GM19455 (cell line): ENCODE results near the gene OR51V1.
"Not testable (repeated sequence)": the region's sequence is repeated elsewhere in the genome, so short reads cannot be mapped to it uniquely, and the experiment has no call there.

Source experiments
- ATAC-seq: cut with Tn5 transposase; IDR thresholded peaks from one replicate; pipeline ENCODE4 v1.9.1; 2021; ENCODE audit not compliant: unreplicated experiment

OR51V1 gene, protein sequence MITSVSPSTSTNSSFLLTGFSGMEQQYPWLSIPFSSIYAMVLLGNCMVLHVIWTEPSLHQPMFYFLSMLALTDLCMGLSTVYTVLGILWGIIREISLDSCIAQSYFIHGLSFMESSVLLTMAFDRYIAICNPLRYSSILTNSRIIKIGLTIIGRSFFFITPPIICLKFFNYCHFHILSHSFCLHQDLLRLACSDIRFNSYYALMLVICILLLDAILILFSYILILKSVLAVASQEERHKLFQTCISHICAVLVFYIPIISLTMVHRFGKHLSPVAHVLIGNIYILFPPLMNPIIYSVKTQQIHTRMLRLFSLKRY

DNA sequence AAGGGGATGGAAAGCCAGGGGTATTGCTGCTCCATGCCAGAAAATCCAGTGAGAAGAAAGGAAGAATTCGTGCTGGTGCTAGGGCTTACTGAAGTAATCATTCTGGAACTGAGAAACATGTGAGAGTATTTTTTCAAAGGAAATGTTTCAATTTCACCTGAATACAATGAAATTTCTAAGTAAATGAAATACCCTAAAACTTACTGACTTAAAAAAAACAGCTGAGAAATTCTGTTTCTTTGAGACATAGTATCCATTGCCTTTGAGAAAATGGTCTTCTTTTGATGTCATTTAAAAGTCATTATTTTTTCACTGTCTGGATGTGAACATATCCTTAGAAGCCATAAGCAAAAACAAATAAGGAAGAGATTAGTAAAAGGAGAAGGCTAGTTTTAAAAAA lies at the start of gene OR51V1:
Gene OR51V1, minus strand, starts transcription at position 101 of the 400 bp plus-strand sequence. Its CDS starts 0 bp downstream, at position 101.
- no peak for ATAC-seq

DNA sequence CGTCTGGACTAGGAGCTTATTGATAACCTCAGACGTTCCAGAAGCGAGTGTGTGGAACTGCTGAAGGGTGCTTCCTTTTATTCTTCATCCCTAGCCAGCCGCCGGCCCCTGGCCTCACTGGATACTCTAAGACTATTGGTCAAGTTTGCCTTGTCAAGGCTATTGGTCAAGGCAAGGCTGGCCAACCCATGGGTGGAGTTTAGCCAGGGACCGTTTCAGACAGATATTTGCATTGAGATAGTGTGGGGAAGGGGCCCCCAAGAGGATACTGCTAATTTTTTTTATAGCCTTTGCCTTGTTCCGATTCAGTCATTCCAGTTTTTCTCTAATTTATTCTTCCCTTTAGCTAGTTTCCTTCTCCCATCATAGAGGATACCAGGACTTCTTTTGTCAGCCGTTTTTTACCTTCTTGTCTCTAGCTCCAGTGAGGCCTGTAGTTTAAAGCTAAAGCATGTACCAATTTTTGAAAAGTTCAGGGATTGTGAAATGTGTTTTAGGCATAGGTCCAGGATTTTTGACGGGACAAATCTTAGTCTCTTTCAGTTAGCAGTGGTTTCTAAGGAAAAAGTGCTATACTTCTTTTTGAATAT lies 49.4 kb upstream of the OR51V1 start, which contains the start of gene HBG1:
Gene HBG1, minus strand, starts transcription at position 51 of the 590 bp plus-strand sequence. CDS start 53 bp downstream, outside the sequence.
- ATAC-seq: not testable (repeated sequence)

DNA sequence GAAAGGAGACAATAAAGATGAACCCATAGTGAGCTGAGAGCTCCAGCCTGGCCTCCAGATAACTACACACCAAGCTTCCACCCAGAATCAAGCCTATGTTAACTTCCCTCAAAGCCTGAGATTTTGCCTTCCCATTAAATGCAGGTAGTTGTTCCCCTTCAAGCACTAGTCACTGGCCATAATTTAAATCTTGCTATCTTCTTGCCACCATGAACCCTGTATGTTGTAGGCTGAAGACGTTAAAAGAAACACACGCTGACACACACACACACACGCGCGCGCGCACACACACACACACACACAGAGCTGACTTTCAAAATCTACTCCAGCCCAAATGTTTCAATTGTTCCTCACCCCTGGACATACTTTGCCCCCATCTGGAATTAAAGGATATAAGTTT lies 48.0 kb upstream of the OR51V1 start:
- ATAC-seq: not testable (repeated sequence)

DNA sequence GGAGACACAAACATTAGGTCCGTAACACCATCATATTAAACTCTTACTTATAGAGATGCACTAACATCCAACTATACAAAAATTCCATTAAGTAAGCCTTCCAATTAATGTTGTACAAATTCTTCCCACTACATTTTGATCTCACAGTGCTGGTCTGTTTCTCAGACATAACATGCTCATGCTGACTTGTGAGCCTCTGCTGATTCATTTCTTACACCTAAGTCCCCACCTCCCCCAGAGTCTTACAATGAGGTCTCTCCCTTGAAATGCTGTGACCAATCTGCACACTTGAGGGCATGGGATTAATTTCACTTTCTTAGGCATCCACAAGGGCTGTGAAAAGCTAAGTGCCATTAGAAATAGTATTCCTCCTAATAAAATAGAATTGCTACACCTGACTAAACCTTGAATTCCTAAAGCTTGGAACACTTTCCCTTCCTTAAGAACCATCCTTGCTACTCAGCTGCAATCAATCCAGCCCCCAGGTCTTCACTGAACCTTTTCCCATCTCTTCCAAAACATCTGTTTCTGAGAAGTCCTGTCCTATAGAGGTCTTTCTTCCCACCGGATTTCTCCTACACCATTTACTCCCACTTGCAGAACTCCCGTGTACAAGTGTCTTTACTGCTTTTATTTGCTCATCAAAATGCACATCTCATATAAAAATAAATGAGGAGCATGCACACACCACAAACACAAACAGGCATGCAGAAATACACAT lies 47.1 kb upstream of the OR51V1 start:
- no peak for ATAC-seq

DNA sequence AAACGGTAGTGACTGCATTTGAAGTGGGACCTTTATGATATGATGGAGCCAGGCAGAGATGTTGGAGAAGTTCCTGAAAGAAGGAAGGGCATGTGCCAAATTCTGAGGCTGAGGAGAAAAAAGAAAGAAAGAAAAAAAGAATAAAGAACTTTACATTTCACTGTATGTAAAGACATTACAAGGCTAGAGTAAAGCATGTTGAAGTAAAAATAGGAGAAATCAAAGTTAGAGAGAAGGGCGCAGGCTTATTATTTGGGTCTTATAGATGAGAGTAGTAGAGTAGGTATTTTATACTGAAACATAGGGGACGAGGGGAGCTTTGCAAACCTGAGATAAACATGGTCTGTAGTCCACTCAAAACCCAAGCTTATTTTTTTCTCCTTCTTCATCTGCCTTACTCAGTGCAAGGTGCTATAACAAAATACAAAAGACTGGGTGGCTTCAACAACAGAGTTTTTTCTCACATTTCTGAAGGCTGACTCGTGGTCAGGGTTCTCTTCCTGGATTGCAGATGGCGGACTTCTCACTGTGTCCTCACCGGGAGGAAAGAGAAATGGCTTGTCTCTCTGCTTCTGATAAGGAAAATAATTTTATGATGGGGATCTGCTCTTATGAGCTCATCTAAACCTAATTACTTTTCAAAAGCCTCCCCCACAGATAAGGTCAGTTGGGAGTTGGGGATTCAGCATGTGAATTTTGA lies 46.4 kb upstream of the OR51V1 start:
- ATAC-seq: no peak

DNA sequence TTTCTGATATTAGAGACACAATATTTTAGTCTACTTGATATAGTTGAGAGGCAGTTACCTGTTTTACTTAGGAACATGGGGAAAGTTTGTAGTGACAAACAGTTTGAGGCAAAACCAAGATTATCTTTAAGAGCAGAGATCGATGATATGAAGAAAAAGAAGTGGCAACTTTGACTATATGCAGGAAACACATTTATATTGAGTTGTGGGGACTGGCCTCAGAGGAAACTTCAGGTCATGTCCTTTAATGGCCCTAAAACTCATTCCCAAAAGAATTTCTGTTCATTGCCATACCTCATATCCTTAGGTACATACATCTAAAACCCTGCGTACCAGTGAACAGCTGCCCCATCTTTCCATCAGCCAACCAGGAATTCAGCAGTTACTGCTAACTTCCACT lies 44.7 kb upstream of the OR51V1 start:
- no peak for ATAC-seq

DNA sequence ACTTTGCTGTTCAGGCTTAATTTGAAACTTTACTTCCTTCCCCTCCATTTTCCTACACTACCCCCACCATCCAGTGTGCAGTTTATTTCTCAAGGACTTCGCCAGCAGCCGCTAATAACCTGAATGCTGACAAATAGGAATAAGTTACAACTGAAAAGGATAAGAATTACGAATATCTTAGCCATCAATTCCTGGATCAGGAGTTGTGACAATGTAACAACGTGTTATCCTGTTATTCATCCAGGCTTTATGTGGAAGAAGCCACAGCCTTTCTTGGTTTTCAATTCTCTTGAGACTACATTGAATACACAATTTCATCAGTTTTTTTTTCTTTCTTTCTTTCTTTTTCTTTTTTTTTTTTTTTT lies 43.3 kb upstream of the OR51V1 start:
- ATAC-seq: no peak

DNA sequence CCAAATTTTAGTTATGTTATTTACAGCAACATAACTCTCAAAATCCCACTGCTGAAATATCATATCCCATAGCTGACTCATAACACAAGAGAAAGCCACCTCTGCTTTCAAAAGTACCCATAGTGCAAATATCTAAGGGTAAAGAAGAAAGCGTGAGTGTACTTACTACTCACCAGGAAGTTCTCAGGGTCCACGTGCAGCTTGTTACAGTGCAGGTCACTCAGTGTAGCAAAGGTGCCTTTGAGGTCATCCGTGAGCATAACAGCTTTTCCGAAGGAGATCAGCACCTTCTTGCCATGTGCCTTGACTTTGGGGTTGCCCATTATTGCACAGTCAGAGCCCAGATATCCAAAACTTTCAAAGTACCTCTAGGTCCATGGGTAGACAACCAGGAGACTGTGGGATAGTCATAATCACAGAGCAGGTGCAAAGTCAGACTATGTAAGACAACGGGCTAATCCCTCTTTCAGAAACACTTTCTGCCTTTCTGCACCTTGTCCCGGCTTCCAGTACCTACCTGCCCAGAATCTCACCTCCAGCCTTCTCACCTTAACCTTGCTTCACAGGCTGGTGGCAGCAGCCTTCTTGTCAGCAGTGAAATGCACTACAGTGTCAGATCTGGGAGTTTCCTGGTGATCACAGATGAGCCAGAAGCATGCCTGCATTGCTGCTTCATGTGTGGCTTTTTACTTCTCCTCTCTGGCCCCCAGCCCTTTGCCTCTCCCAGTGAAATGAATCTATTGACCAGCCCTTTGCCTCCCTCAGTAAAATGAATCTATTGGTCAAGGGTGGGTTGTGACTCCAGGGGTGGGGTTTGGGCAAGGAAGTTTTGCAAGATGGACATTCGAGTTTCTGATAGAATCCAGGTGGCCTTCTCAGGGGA lies 42.7 kb upstream of the OR51V1 start:
- no peak for ATAC-seq

DNA sequence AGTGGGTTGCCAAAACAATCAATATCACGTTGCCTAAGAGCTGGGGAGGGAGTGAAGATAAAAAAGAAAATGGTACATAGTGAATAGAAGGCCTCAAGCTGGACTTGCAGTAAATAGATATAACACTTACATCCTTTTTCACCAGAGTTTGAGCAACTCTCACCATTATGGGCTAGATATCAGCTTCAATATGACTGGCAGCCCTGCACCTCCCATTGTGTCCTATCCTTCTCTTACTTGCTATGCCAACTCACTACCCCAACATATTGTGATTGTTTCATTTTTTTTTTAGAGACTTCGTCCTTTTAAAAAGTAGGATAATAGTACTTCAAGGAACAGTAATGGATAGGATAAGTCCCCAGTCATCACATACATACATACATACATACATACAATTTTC lies 41.7 kb upstream of the OR51V1 start:
- no peak for ATAC-seq

DNA sequence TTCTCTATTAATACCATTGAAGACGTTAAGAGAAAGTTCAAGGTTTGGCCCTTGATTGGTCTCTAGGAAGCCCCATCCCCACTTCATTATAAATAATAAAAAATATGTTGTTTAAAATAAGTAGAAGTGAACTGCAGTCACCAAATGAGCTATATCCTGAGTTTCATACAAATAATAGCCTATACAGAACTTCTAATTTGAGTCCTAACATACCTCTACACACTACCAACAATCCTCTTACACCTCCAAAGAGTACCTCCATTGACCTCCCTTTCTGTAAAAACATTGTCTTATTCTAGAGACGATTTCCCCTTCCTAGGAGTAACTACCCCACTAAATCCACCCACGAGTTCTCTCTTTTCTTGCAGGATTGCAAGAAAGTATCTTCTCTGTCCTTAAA lies 41.0 kb upstream of the OR51V1 start:
- no peak for ATAC-seq

DNA sequence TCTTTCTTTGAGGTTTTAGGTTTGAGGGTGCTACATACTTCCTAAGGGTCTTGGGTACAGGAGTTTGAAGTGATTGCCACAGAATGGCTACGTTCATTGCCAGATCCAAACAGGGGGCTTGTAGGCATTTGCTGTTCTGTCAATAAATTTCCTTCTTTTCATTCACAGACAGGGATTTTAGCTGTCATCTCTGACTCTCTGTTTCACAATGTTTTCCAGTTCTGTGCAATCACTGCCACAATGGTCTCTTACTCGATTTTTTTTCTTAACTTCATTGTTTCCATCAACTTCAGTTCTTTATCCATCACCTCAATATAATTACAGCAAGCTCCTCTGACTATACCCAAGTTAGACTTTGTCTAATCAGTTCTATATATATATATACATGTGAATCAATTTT lies 40.0 kb upstream of the OR51V1 start:
- ATAC-seq: no peak

DNA sequence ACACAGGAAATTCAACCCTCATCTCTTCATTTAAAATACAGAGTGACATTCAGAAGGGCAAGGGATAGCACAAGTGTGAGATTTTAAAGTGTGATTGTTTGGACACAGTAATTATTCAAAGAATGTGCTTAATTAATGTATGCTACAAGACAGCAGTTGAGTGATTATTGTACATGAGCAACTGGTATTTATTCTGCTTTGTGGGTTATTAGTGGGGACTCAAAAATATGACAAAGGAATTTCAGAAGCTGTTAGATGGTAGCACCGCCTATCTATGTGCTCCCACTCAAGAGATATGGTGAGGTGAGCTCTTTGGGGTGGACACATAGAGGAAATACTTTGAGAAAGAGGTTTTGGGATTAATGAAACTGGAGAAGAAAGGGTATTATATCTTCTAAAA lies 39.6 kb upstream of the OR51V1 start:
- ATAC-seq: no peak

DNA sequence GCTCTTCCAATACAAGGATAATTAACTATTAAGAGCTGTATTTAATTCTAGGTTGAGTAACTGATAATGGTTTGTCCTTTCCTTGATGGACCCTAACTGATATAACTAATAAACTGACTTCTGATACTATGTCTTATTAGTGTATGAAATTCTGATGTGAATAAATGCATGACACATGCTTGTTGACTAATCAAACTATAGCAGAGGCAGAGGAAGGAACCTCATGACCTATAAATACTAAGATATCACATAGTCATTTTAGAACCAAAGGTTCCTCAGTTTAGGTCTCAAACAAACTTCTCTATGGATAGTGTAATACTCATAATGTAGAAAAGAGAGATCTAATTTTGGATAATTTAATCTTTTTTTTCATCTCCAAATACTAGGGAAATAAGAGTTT lies 38.6 kb upstream of the OR51V1 start:
- ATAC-seq: no peak

DNA sequence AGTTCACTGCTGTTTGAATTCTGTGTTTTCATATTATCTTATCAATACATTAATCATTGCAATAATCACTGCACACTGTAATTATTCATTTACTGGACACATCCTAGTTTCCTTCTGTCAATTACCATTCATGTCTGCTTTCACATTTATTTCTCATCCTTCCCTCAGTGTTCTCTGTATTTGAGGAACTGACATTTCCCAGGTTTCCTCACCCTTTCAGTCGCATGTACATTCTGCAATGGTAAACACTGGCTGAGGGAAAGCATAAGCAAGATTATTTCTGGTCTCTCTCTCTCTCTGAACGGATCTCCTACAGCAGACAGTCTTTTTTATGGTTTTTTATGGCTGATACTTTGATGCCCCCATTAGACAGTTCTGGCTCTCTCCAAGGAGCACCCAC lies 38.0 kb upstream of the OR51V1 start:
- ATAC-seq: no peak

DNA sequence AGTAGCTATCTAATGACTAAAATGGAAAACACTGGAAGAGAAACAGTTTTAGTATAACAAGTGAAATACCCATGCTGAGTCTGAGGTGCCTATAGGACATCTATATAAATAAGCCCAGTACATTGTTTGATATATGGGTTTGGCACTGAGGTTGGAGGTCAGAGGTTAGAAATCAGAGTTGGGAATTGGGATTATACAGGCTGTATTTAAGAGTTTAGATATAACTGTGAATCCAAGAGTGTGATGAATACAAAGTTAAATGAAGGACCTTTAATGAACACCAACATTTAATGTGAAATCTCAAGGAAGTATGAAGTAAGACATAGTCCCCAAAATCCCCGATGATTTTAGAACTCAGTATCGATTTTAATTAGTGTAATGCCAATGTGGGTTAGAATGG lies 36.9 kb upstream of the OR51V1 start:
- no peak for ATAC-seq

DNA sequence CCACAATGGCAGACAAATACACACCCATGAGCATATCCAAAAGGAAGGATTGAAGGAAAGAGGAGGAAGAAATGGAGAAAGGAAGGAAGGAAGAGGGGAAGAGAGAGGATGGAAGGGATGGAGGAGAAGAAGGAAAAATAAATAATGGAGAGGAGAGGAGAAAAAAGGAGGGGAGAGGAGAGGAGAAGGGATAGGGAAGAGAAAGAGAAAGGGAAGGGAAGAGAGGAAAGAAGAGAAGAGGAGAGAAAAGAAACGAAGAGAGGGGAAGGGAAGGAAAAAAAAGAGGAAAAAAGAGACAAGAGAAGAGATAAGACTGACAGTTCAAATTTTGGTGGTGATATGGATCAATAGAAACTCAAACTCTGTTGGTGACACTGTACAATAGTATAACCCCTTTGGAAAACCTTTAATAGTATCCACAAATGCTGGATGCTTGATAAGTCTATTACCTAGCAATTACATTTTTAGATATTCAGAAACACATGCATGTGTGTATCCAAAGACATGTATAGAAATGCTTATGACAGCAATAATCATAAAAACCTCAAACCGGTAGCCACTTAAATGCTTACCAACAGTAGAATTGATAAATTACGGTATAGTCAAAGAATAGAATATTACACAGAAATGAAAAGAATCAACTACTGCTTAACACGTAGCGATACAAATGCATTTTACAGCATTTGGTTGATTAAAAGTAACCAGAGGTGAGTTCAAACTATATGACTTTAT lies 35.0 kb upstream of the OR51V1 start:
- ATAC-seq: no peak

DNA sequence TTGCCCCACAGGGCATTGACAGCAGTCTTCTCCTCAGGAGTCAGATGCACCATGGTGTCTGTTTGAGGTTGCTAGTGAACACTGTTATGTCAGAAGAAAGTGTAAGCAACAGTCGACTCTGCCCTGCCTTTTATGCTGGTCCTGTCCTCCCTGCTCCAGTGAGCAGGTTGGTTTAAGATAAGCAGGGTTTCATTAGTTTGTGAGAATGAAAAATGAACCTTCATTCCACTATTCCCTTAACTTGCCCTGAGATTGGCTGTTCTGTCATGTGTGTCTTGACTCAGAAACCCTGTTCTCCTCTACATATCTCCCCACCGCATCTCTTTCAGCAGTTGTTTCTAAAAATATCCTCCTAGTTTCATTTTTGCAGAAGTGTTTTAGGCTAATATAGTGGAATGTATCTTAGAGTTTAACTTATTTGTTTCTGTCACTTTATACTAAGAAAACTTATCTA lies 33.9 kb upstream of the OR51V1 start, which contains the start of gene HBD:
Gene HBD, minus strand, starts transcription at position 103 of the 454 bp plus-strand sequence. Its CDS starts 50 bp downstream, at position 53.
- ATAC-seq: no peak

DNA sequence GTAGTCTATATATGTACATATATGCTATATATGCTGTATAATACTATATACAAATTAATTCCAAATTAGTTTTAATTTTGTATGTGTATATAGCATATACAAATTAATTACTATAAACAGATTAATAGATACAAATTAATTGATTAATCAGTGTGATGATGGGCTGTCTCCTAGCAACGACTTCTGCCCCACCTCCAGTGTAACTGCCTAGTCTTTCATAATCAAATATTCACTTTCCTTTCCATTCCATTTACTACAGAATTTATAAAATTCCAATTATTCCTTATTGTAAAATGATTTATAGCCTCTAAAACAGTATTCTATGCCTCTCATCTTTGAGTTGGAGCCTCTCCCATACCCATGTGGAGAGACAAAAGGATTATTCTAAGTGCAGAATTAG lies 32.8 kb upstream of the OR51V1 start:
- no peak for ATAC-seq

DNA sequence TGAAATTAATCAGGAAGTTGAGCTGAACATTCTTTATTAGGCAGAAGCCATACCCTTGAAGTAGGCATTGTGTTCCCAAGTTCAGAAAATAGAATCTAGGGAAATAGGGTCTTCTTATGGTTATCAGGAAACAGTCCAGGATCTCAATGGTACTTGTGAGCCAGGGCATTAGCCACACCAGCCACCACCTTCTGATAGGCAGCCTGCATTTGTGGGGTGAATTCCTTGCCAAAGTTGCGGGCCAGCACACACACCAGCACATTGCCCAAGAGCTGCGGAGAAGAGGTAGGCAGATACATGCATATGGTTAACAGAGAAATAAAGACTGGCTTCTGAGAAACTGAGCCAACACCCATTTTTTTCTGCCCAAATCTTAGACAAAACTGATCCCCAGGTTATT lies 32.3 kb upstream of the OR51V1 start:
- ATAC-seq: no peak

DNA sequence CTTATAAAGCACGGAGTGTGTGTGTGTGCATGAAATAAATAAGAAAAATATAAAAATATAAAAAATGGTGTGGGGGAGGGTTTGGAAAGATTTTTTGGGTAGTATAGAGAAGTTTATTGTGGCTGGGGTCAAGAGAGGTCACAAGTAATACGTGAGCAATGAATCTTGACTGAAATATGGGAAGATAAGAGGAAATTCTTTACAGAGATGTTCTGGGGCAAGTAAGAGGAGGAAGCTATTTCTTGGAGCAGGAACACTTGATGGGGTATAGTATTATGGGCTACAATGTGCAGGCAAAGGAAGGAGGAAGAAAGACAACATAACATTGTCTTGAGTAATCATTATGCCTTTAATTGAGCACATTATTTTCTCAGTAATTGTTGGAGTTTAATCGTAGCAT lies 31.7 kb upstream of the OR51V1 start:
- no peak for ATAC-seq
